Suppressor macrophage (primary cell): ENCODE data around the gene MVP.
"Not testable (repeated sequence)": the region's sequence is repeated elsewhere in the genome, so short reads cannot be mapped to it uniquely, and the experiment has no call there.

Source experiments
- DNase-seq, 4 experiments: peaks; one replicate each; pipeline ENCODE4 v3.0.0-alpha.2; 2020 to 2022

Gene MVP

DNA sequence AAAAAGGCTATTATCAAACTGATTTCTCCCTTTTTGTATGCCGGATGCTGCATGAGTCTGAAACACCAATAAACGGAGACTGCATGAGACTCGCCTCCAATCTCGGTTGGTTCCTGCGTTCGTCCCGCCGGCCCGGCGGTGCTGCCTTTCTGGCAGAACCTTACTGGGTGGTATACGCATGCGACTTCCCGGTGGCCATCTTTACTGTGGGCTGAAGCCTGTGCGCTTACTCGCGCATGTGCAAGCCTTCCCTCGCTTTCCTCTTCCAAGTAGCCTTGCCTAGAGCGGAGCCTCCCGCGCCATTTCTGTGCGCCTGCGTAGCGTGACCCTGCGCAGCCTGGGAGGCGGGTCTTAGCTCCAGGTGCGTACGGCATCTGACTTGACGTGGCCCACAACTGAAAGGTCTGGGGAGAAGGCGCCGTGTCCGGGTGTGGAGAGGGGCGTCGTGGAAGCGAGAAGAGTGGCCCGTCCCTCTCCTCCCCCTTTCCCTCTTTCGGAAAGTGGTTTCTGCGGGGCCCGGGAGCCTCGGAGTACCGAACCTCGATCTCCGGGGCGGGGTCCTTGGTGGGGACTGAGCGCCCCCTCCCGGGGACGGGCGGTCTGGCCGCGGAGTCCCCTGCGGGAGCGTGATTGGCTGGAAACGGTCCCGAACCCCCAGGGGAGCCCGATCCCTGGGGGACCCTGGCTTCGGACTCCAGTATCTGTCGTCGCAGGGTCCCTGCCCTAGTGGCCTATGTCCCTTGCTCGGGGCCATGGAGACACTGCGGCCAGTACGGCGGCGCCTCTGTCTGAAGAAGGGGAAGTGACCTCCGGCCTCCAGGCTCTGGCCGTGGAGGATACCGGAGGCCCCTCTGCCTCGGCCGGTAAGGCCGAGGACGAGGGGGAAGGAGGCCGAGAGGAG lies 4.2 kb upstream of the MVP start, which contains the start of gene PAGR1:
PAGR1 (plus strand) TSS at position 360 of the 901 bp plus-strand sequence; CDS start at position 734, 374 bp downstream.
- peak; percentile 99 to 100 (median 100) for DNase-seq

- DNase-seq, result peak; percentile 74 to 91 (median 86)
These were observed 3.4 kb upstream of the MVP start for GRCh38 chr16:29816694-29817441.

DNA sequence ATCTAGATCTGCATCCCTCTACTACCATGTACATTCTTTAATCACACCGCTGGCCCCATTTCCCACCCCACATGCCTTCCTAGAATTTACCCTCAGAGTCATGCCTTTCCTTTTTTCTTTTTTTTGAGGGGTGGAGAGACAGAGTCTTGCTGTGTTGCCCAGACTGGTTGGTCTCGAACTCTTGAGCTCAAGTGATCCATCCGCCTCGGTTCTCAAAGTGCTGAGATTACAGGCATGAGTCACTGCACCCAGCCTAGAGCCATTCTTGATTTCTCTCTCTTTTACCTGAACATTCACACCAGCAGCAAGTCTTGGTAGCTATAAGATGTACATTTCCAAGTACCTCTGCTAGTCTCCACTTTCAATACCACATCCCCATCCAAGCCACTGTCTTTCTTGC lies 2.2 kb upstream of the MVP start:
- no peak for DNase-seq

- no peak for DNase-seq
These were observed 756 bp upstream of the MVP start for GRCh38 chr16:29819506-29819905.

- peak in 3 of 4 experiments; percentile 33 to 63 (median 50) for DNase-seq
These were observed 724 bp downstream of the MVP start for GRCh38 chr16:29820730-29821642.

DNA sequence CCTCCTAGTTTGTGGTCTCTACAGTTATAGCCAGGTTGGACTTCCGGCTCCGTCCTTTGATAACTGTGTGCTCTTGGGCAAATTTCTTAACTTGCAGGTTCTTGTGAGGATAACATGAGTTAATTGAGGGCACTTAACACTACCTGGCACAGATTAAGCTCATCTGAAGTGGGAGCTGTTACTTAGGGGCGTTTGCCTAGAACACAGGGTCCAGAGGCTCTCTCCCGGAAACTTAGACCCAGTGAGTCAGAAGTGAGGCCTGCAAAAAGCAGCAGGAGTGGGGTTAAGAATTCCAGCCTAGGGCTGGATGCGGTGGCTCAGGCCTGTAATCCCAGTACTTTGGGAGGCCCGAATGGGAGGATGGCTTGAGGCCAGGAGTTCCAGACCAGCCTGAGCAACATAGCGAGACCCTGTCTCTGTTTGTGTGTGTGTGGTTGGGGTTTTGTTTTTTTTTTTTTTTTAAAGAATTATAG lies 1.4 kb downstream of the MVP start:
- no peak for DNase-seq

DNA sequence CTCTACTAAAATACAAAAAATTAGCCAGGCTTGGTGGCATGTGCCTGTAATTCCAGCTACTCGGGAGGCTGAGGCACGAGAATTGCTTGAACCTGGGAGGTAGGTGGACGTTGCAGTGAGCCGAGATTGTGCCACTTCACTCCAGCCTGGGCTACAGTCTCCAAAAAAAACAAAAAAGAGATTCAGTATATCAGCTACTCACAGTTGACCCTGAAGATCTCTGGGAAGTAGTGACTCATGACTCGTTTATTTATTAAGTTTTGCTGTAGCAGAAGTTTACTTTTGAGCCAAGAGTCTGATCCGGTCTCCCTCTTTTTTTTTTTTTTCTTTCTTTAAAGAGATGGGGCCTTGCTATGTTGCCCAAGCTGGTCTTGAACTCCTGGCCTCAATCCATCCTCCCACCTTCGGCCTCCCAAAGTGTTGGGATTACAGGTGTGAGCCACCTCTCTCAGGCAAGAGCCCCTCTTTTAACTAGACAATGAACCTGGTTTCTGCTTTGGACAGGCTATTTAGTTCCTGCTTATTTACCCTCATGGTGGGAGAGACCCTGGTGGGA lies 4.4 kb downstream of the MVP start:
- no peak for DNase-seq

DNA sequence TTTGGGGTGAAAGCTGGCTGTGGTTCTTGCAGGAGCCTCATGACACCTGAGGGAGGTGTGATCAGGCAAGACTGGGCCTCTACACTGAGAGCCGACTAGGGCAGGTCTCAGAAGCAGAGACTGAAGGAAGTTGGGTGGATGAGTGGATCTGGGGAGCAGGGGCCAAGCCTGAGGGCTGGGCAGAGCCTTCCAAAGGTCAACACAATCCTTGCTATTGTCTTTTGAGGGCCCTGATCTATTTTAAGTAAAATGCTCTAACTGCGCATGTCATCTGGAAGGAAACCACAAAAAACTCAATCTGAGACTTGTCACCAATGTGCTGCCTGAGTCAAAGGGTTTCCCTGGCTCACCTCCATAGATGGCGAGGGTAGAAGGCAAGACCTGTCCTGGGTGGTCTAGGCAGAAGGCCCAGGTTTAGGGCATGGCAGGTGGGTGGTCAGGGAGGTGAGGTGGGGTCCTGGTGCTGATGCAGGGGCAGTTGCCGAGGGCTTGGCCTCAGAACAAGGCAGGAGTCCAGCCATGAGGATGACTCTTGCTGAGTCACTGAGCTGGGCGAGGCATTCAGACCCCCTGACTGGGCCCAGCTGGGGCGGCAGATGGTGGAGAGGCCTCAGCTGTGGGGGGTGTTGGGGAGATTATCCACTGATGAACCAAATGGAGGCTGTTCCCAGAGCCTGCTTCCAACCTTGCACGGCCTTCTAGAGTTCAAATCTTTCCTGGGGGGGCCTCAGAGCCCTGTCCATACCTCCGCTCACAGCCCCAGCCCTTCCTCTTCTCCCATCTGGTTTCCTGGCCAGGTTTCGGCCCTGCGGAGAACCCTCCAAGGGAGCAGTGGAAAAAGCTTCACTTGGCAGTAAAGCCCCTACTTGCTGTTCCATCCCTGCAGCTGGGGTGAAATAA lies 5.1 kb downstream of the MVP start:
- no peak for DNase-seq

DNA sequence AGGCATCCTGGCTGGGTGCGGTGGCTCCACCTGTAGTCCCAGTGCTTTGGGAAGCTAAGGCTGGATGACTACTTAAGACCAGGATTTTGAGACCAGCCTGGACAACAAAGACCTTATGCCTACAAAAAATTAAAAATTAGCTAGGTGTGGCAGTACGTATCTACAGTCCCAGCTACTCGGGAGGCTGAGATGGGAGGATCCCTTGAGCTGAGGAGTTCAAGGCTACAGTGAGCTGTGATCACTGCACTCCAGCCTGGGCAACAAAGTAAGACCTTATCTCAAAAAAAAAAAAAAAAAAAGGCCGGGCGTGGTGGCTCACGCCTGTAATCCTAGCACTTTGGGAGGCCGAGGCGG lies 6.1 kb downstream of the MVP start:
- DNase-seq, result no peak

DNA sequence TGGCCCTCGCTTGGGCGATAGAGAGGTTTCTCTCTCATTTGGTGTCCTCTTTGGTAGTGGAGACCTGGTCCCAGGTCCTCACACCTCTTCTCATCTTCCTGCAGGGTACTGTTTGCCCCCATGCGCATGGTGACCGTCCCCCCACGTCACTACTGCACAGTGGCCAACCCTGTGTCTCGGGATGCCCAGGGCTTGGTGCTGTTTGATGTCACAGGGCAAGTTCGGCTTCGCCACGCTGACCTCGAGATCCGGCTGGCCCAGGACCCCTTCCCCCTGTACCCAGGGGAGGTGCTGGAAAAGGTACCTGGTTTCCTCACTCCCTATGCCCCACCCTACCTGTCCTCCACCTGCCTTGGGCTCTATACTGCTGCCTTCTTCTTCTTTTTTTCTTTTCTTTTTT lies 10.5 kb downstream of the MVP start:
- no peak for DNase-seq

- DNase-seq, result no peak
These were observed 11.2 kb downstream of the MVP start for GRCh38 chr16:29831490-29831889.

DNA sequence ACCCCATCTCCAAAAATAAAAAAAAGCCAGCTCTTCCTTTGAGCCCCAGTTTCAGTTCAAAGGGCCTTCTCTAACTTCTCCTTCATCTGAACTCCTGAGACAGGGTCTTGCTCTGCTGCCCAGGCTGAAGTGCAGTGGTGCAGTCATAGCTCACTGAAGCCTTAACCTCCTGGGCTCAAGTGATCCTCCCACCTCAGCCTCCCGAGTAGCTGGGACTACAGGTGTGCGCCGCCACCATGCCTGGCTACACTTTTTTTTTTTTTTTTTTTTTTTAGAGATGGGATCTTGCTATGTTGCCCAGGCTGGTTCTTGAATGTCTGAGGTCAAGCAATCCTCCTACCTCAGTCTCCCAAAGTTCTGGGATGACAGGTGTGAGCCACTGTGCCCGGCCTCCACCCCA lies 13.0 kb downstream of the MVP start:
- DNase-seq, result not testable (repeated sequence)

- no peak for DNase-seq
These were observed 13.8 kb downstream of the MVP start for GRCh38 chr16:29834079-29834478.

DNA sequence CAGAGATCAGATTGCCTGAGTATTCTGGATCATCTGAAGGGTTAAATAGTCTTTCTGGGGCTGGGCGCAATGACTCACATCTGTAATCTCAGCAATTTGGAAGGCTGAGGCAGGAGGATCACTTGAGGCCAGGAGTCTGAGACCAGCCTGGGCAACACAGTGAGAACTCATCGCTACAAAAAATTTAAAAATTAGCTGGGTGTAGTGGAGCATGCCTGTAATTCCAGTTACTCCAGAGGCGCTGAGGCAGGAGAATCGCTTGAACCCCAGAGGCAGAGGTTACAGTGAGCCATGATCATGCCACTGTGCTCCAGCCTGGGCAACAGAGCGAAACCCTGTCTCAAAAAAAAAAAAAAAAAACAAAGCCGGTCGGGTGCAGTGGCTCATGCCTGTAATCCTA lies 15.7 kb downstream of the MVP start:
- no peak for DNase-seq

- no peak for DNase-seq
These were observed 16.4 kb downstream of the MVP start for GRCh38 chr16:29836623-29837022.

DNA sequence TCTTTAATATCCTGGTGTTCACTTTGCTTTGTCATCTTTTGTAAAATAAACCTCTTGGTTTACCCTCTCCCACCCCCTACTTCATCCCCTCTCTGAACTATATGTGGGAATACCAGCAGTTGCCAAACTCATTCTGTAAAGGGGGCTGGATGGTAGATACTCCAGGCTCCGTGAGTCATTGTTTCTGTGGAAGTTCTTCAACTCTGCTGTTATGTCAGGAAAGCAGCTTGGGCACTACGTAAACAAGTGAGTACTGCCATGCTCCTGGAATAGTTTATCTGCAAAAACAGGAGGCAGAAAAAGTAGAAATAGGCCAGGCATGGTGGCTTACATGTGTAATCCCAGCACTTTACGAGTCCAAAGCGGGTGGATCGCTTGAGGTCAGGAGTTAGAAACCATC lies 17.6 kb downstream of the MVP start:
- DNase-seq, result no peak

- DNase-seq, result no peak
These were observed 19.6 kb downstream of the MVP start for GRCh38 chr16:29839822-29840221.

DNA sequence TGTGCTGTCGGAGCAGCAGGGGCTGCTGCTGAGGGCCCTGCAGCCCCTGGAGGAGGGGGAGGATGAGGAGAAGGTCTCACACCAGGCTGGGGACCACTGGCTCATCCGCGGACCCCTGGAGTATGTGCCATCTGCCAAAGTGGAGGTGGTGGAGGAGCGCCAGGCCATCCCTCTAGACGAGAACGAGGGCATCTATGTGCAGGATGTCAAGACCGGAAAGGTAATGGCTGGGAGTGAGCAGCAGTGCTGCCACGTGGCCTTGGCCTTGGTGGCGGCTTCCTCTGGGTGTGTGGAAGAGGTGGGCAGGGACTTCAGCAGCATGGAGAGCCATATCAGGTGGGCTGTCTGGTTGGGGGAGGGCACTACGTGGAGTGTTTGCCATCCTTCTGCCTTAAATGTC lies 20.0 kb downstream of the MVP start:
- DNase-seq, result no peak

- DNase-seq, result no peak
These were observed 21.4 kb downstream of the MVP start for GRCh38 chr16:29841631-29842030.

GRCh38 chr16:29842732-29843346 lies 22.6 kb downstream of the MVP start:
- DNase-seq, result no peak

- DNase-seq, result peak in 3 of 4 experiments; percentile 32 to 51 (median 50)
These were observed 23.7 kb downstream of the MVP start for GRCh38 chr16:29843931-29844330.
